Esophagus squamous epithelium (tissue), 5 donors: ENCODE results near the gene STYX. TPM values are rescaled to one million over a fixed set of nuclear protein-coding genes. Genes with fewer than 3 reads are reported as not detected.

ENCODE experiments used
- DNase-seq: peaks from one replicate; lab custom pipeline; 2025; lab: John Stamatoyannopoulos, UW
- H3K27ac ChIP-seq, 4 donors: fragments of 200-600 bp; sonication (generic); one replicate each; pipeline ENCODE4 v1.5.1; 2016 to 2019; ENCODE audit warnings: mild to moderate bottlenecking in 1 of 4
- H3K27me3 ChIP-seq, 4 donors: fragments of 200-600 bp; sonication (generic); 1 replicate in 3 of 4; 2 replicates in 1 of 4; pipeline versions ENCODE4 v1.5.1 to v1.6.0; 2017 to 2021; ENCODE audit warnings: antibody characterized with exemption in 1 of 4
- H3K36me3 ChIP-seq, 3 donors: fragments of 200-600 bp; sonication (generic); one replicate each; pipeline ENCODE4 v1.5.1; 2016 to 2019
- H3K4me1 ChIP-seq, 3 donors: fragments of 200-600 bp; sonication (generic); one replicate each; pipeline ENCODE4 v1.5.1; 2017 to 2019
- H3K4me3 ChIP-seq, 4 donors: fragments of 200-600 bp; sonication (generic); 1 replicate in 3 of 4; 2 replicates in 1 of 4; pipeline ENCODE4 v1.5.1; 2016 to 2019; ENCODE audit warnings: mild to moderate bottlenecking in 2 of 4, moderate library complexity in 1 of 4
- H3K9me3 ChIP-seq, 3 donors: fragments of 200-600 bp; sonication (generic); one replicate each; pipeline ENCODE4 v1.5.1; 2016 to 2019
- POLR2A ChIP-seq, 4 donors: fragments of 450-650 bp; IDR thresholded peaks; one replicate each; pipeline ENCODE4 v1.6.1; 2017; ENCODE audit warnings: antibody characterized with exemption in 4 of 4, mild to moderate bottlenecking in 4 of 4, moderate library complexity in 3 of 4
- WGBS, 2 donors: methylation state at CpG; one replicate each; pipeline ENCODE4 v1.1.5; 2018; 5-methylcytosine and 5-hydroxymethylcytosine counted together
- intact Hi-C: fragments of 100-400 bp; cut with DNase I; formaldehyde crosslinking; loops from one replicate; pipeline ENCODE4 v1.15.0; 2022
- total RNA-seq, 4 donors: library from RNA; depleted of rRNA; stranded (reverse); fragments of >200 nt; gene quantifications; one replicate each; pipeline ENCODE4 v1.1.0, GENCODE V29; 2016
- TF ChIP-seq, protein P1 (sequence below), 6 experiments: fragments of 450-650 bp in 4 of 6; fragments of 200-600 bp in 2 of 6; sonication (generic) in 2 of 6; IDR thresholded peaks; one replicate each; pipeline ENCODE4 v1.5.1; 2016 to 2019; ENCODE audit warnings: antibody characterized with exemption in 6 of 6, mild to moderate bottlenecking in 4 of 6, moderate library complexity in 4 of 6
- donor health status: DM: yes; HTN: yes; CAD: no.

The STYX gene
- total RNA-seq, 4 donors from 2014 or later: 9.7 to 19.7 (median 15.6) TPM

DNA sequence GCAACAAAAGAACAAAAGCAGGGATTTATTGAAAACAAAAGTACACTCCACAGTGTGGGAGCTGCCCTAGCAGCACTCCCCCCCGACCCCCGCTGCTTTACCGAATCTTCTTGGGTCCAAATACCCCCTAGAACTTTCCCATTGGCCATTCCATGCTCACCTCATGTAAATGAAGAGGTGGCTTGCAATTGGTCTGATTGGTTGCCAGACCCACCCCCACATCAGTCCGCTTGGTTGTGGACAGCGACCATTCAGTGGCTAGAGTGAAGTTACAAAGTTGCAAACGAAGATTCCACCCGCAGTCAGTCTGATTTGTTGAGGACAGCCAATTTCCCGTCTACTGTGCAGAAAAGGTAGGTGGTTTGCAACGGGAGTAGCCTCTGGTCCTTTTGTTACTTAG is 3.9 kb downstream of the STYX start:
- Histone ChIP-seq H3K27me3 (no peaks in the 10 kb centered on the region), H3K9me3 (no peaks in the 10 kb centered on the region), H3K4me1 (peaks cover 0 to 34% (median 9%) of the 10 kb centered on the region in 3 donors), H3K27ac (no peak overlapping the region), H3K4me3 (no peak overlapping the region), H3K36me3 (peaks cover 0 to 26% (median 0%) of the 10 kb centered on the region in 3 donors)
- TF ChIP-seq POLR2A (IDR thresholded peaks at IDR 0.05): no peak
- TF ChIP-seq, protein P1, sequence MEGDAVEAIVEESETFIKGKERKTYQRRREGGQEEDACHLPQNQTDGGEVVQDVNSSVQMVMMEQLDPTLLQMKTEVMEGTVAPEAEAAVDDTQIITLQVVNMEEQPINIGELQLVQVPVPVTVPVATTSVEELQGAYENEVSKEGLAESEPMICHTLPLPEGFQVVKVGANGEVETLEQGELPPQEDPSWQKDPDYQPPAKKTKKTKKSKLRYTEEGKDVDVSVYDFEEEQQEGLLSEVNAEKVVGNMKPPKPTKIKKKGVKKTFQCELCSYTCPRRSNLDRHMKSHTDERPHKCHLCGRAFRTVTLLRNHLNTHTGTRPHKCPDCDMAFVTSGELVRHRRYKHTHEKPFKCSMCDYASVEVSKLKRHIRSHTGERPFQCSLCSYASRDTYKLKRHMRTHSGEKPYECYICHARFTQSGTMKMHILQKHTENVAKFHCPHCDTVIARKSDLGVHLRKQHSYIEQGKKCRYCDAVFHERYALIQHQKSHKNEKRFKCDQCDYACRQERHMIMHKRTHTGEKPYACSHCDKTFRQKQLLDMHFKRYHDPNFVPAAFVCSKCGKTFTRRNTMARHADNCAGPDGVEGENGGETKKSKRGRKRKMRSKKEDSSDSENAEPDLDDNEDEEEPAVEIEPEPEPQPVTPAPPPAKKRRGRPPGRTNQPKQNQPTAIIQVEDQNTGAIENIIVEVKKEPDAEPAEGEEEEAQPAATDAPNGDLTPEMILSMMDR (IDR thresholded peaks at IDR 0.05): no peak
- intact Hi-C loops: no loop called here
- WGBS, 2 donors: 91 to 96% methylated on average over 9 of the region's 9 CpGs
- no peak for DNase-seq

DNA sequence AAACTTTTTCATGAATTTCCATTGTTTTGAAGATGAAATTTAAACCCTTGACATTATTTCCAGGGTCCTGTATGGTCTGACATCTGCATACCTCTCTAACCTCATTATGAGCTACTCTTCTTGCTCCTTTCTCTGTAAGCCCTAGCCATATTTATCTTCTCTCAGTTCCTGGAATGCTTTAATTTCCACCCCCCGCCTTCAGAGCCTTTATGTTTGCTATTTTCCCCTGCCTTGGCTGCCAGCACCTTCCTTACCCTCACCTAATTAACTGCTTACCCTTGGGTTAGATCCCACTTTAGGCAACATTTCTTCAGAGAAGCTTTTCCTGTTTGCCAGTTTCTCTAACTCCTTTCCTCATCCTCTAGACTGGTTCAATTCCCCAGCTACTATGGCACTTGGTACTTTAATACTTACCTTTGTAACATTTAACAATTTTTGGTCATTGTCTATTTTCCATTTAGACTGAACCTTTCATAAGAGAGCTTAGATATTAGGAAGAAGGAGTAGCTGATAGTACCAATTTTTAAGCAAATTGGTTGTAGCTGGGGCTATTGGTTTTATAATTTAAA is 6.0 kb downstream of the STYX start:
- no peak overlapping the region for H3K4me3 ChIP-seq
- DNase-seq: no peak
- H3K9me3 ChIP-seq: no peaks in the 10 kb centered on the region
- intact Hi-C loops: no loop called here
- H3K27ac ChIP-seq: no peak overlapping the region
- H3K27me3 ChIP-seq: no peaks in the 10 kb centered on the region
- peaks cover 0 to 27% (median 0%) of the 10 kb centered on the region in 3 donors for H3K36me3 ChIP-seq
- 62 to 65% methylated on average over 1 of the region's 1 CpG for WGBS, 2 donors
- H3K4me1 ChIP-seq: peaks cover 0 to 28% (median 9%) of the 10 kb centered on the region in 3 donors
- TF ChIP-seq, protein P1 (IDR thresholded peaks at IDR 0.05): no peak
- no peak for TF ChIP-seq POLR2A (IDR thresholded peaks at IDR 0.05)

DNA sequence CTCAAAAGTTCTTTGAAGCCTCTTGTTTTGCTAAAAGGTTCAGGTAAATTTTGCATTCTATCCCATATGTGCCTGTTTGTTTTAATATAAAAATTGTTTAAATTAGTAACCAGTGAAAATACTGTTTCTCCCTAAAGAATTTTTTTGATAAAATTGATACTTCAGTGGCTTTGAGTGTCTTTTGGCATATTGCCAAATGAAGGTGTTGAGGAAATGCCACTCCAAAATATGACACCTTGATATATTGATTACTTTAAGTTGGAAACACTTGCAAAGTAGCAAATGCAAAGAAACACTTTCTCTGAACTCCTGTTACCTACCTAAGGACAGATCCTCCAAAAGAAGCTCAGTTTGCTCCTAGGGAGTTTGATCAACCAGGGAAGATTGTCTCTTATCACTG is 8.4 kb downstream of the STYX start:
- no peak for DNase-seq
- H3K4me1 ChIP-seq: peaks cover 0 to 27% (median 3%) of the 10 kb centered on the region in 3 donors
- intact Hi-C loops: no loop called here
- peaks cover 0 to 17% (median 0%) of the 10 kb centered on the region in 3 donors for H3K36me3 ChIP-seq
- H3K27me3 ChIP-seq: no peaks in the 10 kb centered on the region
- no peaks in the 10 kb centered on the region for H3K9me3 ChIP-seq
- H3K27ac ChIP-seq: no peak overlapping the region
- TF ChIP-seq, protein P1 (IDR thresholded peaks at IDR 0.05): no peak
- TF ChIP-seq POLR2A (IDR thresholded peaks at IDR 0.05): no peak
- H3K4me3 ChIP-seq: no peak overlapping the region

DNA sequence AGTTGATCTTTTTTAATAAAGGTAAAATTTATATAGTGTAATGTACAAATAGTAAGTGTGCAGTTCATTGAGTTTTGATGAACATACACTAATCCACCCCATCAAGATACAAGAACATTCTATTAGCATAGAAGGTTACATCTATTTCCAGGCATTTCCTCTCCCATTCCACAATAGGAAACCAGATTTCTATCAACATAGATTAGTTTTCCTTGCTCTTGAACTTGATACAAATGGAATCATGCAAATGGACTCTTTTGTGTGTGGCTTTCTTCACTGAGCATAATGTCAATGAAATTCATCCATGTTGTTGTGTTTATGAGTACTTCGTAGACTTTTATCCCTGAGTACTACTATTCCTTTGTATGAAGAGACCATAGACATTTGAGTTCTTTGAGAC is 10.8 kb downstream of the STYX start:
- peaks cover 0 to 20% (median 3%) of the 10 kb centered on the region in 3 donors for H3K4me1 ChIP-seq
- no peaks in the 10 kb centered on the region for H3K27me3 ChIP-seq
- 81 to 85% methylated on average over 1 of the region's 1 CpG for WGBS, 2 donors
- peaks cover 0 to 11% (median 0%) of the 10 kb centered on the region in 3 donors for H3K36me3 ChIP-seq
- TF ChIP-seq POLR2A (IDR thresholded peaks at IDR 0.05): no peak
- TF ChIP-seq, protein P1 (IDR thresholded peaks at IDR 0.05): no peak
- no peak for DNase-seq
- intact Hi-C loops: no loop called here
- H3K4me3 ChIP-seq: no peak overlapping the region
- no peaks in the 10 kb centered on the region for H3K9me3 ChIP-seq
- no peak overlapping the region for H3K27ac ChIP-seq

DNA sequence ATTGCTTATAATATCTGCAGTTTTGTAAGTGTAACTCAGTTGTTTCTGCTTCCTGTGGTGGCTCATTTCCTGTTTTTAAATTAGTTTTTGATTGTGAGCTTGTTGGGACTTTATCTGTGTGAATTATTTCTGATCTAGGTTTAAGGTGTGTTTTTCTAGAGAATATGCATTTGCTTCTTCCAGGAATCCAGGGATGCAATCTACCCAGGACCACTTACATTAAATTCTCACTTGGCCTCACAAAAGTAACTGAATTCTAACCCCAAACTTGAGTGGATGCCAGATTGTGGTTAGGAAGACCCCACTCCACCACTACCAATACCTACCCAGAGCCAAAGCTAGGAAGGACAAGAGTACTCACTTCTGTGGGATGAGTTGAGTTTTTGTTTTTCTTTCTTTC is 11.9 kb downstream of the STYX start:
- Histone ChIP-seq H3K9me3 (no peaks in the 10 kb centered on the region), H3K4me3 (no peak overlapping the region), H3K27ac (peak overlapping the region; percentile 11 to 65 (median 36)), H3K36me3 (peaks cover 0 to 20% (median 0%) of the 10 kb centered on the region in 3 donors), H3K4me1 (peaks cover 0 to 17% (median 0%) of the 10 kb centered on the region in 3 donors), H3K27me3 (no peaks in the 10 kb centered on the region)
- intact Hi-C loops: no loop called here
- TF ChIP-seq, protein P1 (IDR thresholded peaks at IDR 0.05): no peak
- no peak for DNase-seq
